GM23338 (cell line): ENCODE results near the gene MCM3. TPM values are rescaled to one million over a fixed set of nuclear protein-coding genes. Genes with fewer than 3 reads are reported as not detected.

Source experiments
- ATAC-seq: fragments of 200-7000 bp; cut with Tn5 transposase; 3 replicates; pipeline ENCODE4 v1.9.1; 2020
- DNase-seq: peaks from one replicate; pipeline ENCODE4 v3.0.0-alpha.2; 2015; ENCODE audit warnings: low spot score
- H2AFZ ChIP-seq: fragments of 200-600 bp; sonication (generic); 2 replicates; pipeline ENCODE4 v1.8.0; 2016; ENCODE audit warnings: antibody characterized with exemption, mild to moderate bottlenecking, moderate library complexity
- H3F3A ChIP-seq: fragments of 200-600 bp; sonication (generic); replicated peaks from 2 replicates; pipeline ENCODE4 v1.8.0; 2017; ENCODE audit warnings: antibody characterized with exemption, mixed run types, low read depth
- H3K27ac ChIP-seq: fragments of 200-600 bp; sonication (generic); 2 replicates; pipeline ENCODE4 v1.6.1; 2016; ENCODE audit warnings: low read depth
- H3K27me3 ChIP-seq: fragments of 200-600 bp; sonication (generic); 2 replicates; pipeline ENCODE4 v1.8.0; 2016; ENCODE audit warnings: mild to moderate bottlenecking, mixed run types, moderate library complexity; ENCODE audit not compliant: insufficient read depth
- H3K36me3 ChIP-seq: fragments of 200-600 bp; sonication (generic); 2 replicates; pipeline ENCODE4 v1.8.0; 2016; ENCODE audit warnings: mild to moderate bottlenecking; ENCODE audit not compliant: insufficient read depth
- H3K4me1 ChIP-seq: fragments of 200-600 bp; sonication (generic); 2 replicates; pipeline ENCODE4 v1.8.0; 2016; ENCODE audit warnings: mild to moderate bottlenecking, moderate library complexity; ENCODE audit not compliant: insufficient read depth
- H3K4me2 ChIP-seq: fragments of 200-600 bp; sonication (generic); 2 replicates; pipeline ENCODE4 v1.7.1; 2017; ENCODE audit warnings: mixed run types
- H3K4me3 ChIP-seq: fragments of 200-600 bp; sonication (generic); 2 replicates; pipeline ENCODE4 v1.6.1; 2016; ENCODE audit warnings: mixed run types
- H3K79me2 ChIP-seq: fragments of 200-600 bp; sonication (generic); replicated peaks from 2 replicates; pipeline ENCODE4 v1.8.0; 2017; ENCODE audit warnings: mild to moderate bottlenecking; ENCODE audit not compliant: insufficient read depth
- H3K9me2 ChIP-seq: fragments of 200-600 bp; sonication (generic); 2 replicates; pipeline ENCODE4 v1.8.0; 2017; ENCODE audit not compliant: insufficient read depth
- H4K20me1 ChIP-seq: fragments of 200-600 bp; sonication (generic); replicated peaks from 2 replicates; pipeline ENCODE4 v1.8.0; 2017; ENCODE audit warnings: mild to moderate bottlenecking; ENCODE audit not compliant: insufficient read depth
- H3K27ac Mint-ChIP-seq: 2 replicates; pipeline ENCODE4 v1.8.0; 2020; ENCODE audit warnings: inconsistent platforms, mild to moderate bottlenecking, moderate library complexity, mixed read lengths
- H3K27me3 Mint-ChIP-seq: 3 replicates; pipeline ENCODE4 v1.8.0; 2022; ENCODE audit warnings: low read depth, mild to moderate bottlenecking, moderate library complexity, mixed read lengths, inconsistent platforms; ENCODE audit not compliant: insufficient read depth, poor library complexity
- H3K36me3 Mint-ChIP-seq: 3 replicates; pipeline ENCODE4 v1.8.0; 2021; ENCODE audit warnings: low read depth, mild to moderate bottlenecking, inconsistent platforms, moderate library complexity, mixed read lengths
- H3K4me1 Mint-ChIP-seq: 3 replicates; pipeline ENCODE4 v1.8.0; 2020; ENCODE audit warnings: mild to moderate bottlenecking, inconsistent platforms, mixed read lengths
- H3K4me3 Mint-ChIP-seq: 3 replicates; pipeline ENCODE4 v1.8.0; 2021; ENCODE audit warnings: moderate library complexity, mild to moderate bottlenecking, inconsistent platforms, mixed read lengths
- H3K9me3 Mint-ChIP-seq: 3 replicates; pipeline ENCODE4 v1.8.0; 2020; ENCODE audit warnings: moderate library complexity, mild to moderate bottlenecking, inconsistent platforms, mixed read lengths
- CREB1 ChIP-seq: fragments of 250-450 bp; sonication (Bioruptor Pico); IDR thresholded peaks from 2 replicates; pipeline ENCODE4 v1.5.0; 2020; ENCODE audit warnings: low read depth, mild to moderate bottlenecking, moderate library complexity
- CTCF ChIP-seq, 2 experiments: fragments of 200-600 bp in 1 of 2; sonication (generic) in 1 of 2; conservative IDR thresholded peaks; 2 replicates each; pipeline versions ENCODE4 v1.5.1 to v1.6.1; 2016 to 2017; ENCODE audit warnings: antibody characterized with exemption in 2 of 2, low read depth in 2 of 2, mild to moderate bottlenecking in 2 of 2, moderate library complexity in 1 of 2
- ETS1 ChIP-seq: IDR thresholded peaks from 2 replicates; pipeline ENCODE4 v1.6.1; 2016; ENCODE audit warnings: antibody characterized with exemption
- EZH2 ChIP-seq: fragments of 200-600 bp; sonication (generic); IDR thresholded peaks from one replicate; pipeline ENCODE4 v1.8.0; 2017; ENCODE audit warnings: antibody characterized with exemption, mild to moderate bottlenecking, low read depth; ENCODE audit not compliant: unreplicated experiment
- EZH2phosphoT487 ChIP-seq: fragments of 200-600 bp; sonication (generic); IDR thresholded peaks from one replicate; pipeline ENCODE4 v1.8.1; 2018; ENCODE audit warnings: antibody characterized with exemption; ENCODE audit not compliant: unreplicated experiment
- JUNB ChIP-seq: IDR thresholded peaks from one replicate; pipeline ENCODE4 v1.6.1; 2016; ENCODE audit warnings: antibody characterized with exemption; ENCODE audit not compliant: unreplicated experiment
- NANOG ChIP-seq: IDR thresholded peaks from 2 replicates; pipeline ENCODE4 v1.6.1; 2016; ENCODE audit warnings: antibody characterized with exemption, borderline replicate concordance
- POLR2AphosphoS5 ChIP-seq: IDR thresholded peaks from 2 replicates; pipeline ENCODE4 v1.6.1; 2016; ENCODE audit warnings: antibody characterized with exemption, low read depth
- REST ChIP-seq: IDR thresholded peaks from one replicate; pipeline ENCODE4 v1.6.1; 2018; ENCODE audit warnings: antibody characterized with exemption; ENCODE audit not compliant: unreplicated experiment
- STAT1 ChIP-seq: IDR thresholded peaks from one replicate; pipeline ENCODE4 v1.6.1; 2016; ENCODE audit warnings: antibody characterized with exemption; ENCODE audit not compliant: unreplicated experiment
- ZNF114 ChIP-seq: fragments of 250-450 bp; sonication (Bioruptor Pico); IDR thresholded peaks from 2 replicates; pipeline ENCODE4 v1.5.0; 2020; ENCODE audit warnings: mild to moderate bottlenecking, moderate library complexity
- ZNF331 ChIP-seq: fragments of 250-450 bp; sonication (Bioruptor Pico); IDR thresholded peaks from 2 replicates; pipeline ENCODE4 v1.5.0; 2020; ENCODE audit warnings: low read depth, mild to moderate bottlenecking, moderate library complexity
- ZNF462 ChIP-seq: fragments of 250-450 bp; sonication (Bioruptor Pico); IDR thresholded peaks from 2 replicates; pipeline ENCODE4 v1.5.0; 2020; ENCODE audit warnings: mild to moderate bottlenecking, moderate library complexity
- polyA plus RNA-seq: library from polyadenylated mRNA; unstranded; fragments of >200 nt; fragmentation: Nextera tagmentation; extraction: Ambion mirVana; gene quantifications from 2 replicates; pipeline ENCODE4 v1.2.1, GENCODE V29; 2016
- total RNA-seq: library from RNA; depleted of rRNA; stranded (reverse); fragments of >200 nt; shearing (Covaris generic); gene quantifications from 2 replicates; pipeline ENCODE4 v1.2.3, GENCODE V29; 2014

MCM3 gene
- total and polyA plus RNA-seq, 2 experiments from 2014 or later = 157 to 369 TPM

- Mint-ChIP-seq H3K27ac (no peak overlapping the region), H3K4me3 (no peak overlapping the region), H3K27me3 (peaks cover 4% of the 10 kb centered on the region), H3K4me1 (no peaks in the 10 kb centered on the region), H3K36me3 (peaks cover 99% of the 10 kb centered on the region), H3K9me3 (no peaks in the 10 kb centered on the region; the same call in 2 of the 3 replicates)
- TF ChIP-seq ZNF114 (no peak), REST (no peak), JUNB (no peak), CREB1 (CRISPR knock-in tag) (no peak), POLR2AphosphoS5 (no peak), STAT1 (no peak), ZNF462 (CRISPR knock-in tag) (no peak), CTCF (conservative IDR thresholded peaks at IDR 0.05; ENCODE audit: low read depth in 2 of 2) (no peak), EZH2phosphoT487 (no peak), ZNF331 (CRISPR knock-in tag) (no peak), NANOG (no peak), ETS1 (no peak), EZH2 (no peak)
- peaks cover 91% of the 10 kb centered on the region for H3K36me3 ChIP-seq
- peaks cover 8% of the 10 kb centered on the region; the same call in 1 of the 2 replicates for H3F3A ChIP-seq
- H3K4me1 ChIP-seq = no peaks in the 10 kb centered on the region
- no peaks in the 10 kb centered on the region for H3K27me3 ChIP-seq
- DNase-seq (no peak), ATAC-seq (no peak)
- H3K4me2 ChIP-seq = no peak overlapping the region
- H4K20me1 ChIP-seq = peaks cover 58% of the 10 kb centered on the region
- peaks cover 6% of the 10 kb centered on the region for H3K79me2 ChIP-seq
- H3K9me2 ChIP-seq = no peaks in the 10 kb centered on the region
- H3K27ac ChIP-seq = no peak overlapping the region
- H3K4me3 ChIP-seq = no peak overlapping the region
- H2AFZ ChIP-seq = no peak overlapping the region
These were observed 12.6 kb downstream of the MCM3 start for GRCh38 chr6:52271852-52272460.
